ENCODE results near the gene GALNT5.

DNA sequence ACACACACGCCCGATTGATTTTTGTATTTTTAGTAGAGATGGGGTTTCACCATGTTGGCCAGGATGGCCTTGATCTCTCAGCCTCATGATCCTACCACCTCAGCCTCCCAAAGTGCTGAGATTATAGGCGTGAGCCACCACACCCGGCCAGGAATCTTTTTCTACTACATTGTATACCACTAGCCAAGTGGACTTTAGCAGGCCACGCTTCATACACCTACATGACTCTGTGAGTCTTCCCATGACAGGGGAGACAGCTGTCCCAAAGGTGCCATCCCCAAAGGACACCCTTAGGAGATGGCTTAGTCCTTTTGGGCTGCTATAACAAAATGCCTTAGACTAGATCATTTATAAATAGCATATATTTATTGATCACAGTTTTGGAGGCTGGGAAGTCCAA, 35.3 kb downstream of the GALNT5 start:
- TF ChIP-seq, protein P1, sequence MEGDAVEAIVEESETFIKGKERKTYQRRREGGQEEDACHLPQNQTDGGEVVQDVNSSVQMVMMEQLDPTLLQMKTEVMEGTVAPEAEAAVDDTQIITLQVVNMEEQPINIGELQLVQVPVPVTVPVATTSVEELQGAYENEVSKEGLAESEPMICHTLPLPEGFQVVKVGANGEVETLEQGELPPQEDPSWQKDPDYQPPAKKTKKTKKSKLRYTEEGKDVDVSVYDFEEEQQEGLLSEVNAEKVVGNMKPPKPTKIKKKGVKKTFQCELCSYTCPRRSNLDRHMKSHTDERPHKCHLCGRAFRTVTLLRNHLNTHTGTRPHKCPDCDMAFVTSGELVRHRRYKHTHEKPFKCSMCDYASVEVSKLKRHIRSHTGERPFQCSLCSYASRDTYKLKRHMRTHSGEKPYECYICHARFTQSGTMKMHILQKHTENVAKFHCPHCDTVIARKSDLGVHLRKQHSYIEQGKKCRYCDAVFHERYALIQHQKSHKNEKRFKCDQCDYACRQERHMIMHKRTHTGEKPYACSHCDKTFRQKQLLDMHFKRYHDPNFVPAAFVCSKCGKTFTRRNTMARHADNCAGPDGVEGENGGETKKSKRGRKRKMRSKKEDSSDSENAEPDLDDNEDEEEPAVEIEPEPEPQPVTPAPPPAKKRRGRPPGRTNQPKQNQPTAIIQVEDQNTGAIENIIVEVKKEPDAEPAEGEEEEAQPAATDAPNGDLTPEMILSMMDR (IDR thresholded peaks at IDR 0.05; ENCODE audit: low read depth, low read length, missing input control), result no peak
- TF ChIP-seq, protein P2, sequence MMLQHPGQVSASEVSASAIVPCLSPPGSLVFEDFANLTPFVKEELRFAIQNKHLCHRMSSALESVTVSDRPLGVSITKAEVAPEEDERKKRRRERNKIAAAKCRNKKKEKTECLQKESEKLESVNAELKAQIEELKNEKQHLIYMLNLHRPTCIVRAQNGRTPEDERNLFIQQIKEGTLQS (IDR thresholded peaks at IDR 0.05), result no peak
- TF ChIP-seq YY1 (IDR thresholded peaks at IDR 0.05), result no peak
- TF ChIP-seq TAF1 (conservative IDR thresholded peaks at IDR 0.05), result no peak
- TF ChIP-seq, protein P3, sequence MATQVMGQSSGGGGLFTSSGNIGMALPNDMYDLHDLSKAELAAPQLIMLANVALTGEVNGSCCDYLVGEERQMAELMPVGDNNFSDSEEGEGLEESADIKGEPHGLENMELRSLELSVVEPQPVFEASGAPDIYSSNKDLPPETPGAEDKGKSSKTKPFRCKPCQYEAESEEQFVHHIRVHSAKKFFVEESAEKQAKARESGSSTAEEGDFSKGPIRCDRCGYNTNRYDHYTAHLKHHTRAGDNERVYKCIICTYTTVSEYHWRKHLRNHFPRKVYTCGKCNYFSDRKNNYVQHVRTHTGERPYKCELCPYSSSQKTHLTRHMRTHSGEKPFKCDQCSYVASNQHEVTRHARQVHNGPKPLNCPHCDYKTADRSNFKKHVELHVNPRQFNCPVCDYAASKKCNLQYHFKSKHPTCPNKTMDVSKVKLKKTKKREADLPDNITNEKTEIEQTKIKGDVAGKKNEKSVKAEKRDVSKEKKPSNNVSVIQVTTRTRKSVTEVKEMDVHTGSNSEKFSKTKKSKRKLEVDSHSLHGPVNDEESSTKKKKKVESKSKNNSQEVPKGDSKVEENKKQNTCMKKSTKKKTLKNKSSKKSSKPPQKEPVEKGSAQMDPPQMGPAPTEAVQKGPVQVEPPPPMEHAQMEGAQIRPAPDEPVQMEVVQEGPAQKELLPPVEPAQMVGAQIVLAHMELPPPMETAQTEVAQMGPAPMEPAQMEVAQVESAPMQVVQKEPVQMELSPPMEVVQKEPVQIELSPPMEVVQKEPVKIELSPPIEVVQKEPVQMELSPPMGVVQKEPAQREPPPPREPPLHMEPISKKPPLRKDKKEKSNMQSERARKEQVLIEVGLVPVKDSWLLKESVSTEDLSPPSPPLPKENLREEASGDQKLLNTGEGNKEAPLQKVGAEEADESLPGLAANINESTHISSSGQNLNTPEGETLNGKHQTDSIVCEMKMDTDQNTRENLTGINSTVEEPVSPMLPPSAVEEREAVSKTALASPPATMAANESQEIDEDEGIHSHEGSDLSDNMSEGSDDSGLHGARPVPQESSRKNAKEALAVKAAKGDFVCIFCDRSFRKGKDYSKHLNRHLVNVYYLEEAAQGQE (IDR thresholded peaks at IDR 0.05), result no peak
- TF ChIP-seq, protein P4, sequence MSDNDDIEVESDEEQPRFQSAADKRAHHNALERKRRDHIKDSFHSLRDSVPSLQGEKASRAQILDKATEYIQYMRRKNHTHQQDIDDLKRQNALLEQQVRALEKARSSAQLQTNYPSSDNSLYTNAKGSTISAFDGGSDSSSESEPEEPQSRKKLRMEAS (IDR thresholded peaks at IDR 0.05), result no peak
- TF ChIP-seq SP1 (IDR thresholded peaks at IDR 0.05), result no peak
- TF ChIP-seq FOXA1 (IDR thresholded peaks at IDR 0.05), result no peak
- no peak for TF ChIP-seq RAD21 (IDR thresholded peaks at IDR 0.05)
- no peak for TF ChIP-seq RXRA (IDR thresholded peaks at IDR 0.05)
- TF ChIP-seq JUND (IDR thresholded peaks at IDR 0.05), result no peak
- TF ChIP-seq HNF4A (conservative IDR thresholded peaks at IDR 0.05), result no peak
- no peak for TF ChIP-seq HNF4G (IDR thresholded peaks at IDR 0.05)
